ENCODE measurements around the gene IRF1. TPM values are rescaled to one million over a fixed set of nuclear protein-coding genes. Genes with fewer than 3 reads are reported as not detected.

Gene IRF1, protein sequence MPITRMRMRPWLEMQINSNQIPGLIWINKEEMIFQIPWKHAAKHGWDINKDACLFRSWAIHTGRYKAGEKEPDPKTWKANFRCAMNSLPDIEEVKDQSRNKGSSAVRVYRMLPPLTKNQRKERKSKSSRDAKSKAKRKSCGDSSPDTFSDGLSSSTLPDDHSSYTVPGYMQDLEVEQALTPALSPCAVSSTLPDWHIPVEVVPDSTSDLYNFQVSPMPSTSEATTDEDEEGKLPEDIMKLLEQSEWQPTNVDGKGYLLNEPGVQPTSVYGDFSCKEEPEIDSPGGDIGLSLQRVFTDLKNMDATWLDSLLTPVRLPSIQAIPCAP
- total RNA-seq (2022; extraction: Qiagen RNA extraction; ENCODE audit: low read depth): 31.5 to 39.9 TPM (median 34.6 TPM) in 5 replicates

DNA sequence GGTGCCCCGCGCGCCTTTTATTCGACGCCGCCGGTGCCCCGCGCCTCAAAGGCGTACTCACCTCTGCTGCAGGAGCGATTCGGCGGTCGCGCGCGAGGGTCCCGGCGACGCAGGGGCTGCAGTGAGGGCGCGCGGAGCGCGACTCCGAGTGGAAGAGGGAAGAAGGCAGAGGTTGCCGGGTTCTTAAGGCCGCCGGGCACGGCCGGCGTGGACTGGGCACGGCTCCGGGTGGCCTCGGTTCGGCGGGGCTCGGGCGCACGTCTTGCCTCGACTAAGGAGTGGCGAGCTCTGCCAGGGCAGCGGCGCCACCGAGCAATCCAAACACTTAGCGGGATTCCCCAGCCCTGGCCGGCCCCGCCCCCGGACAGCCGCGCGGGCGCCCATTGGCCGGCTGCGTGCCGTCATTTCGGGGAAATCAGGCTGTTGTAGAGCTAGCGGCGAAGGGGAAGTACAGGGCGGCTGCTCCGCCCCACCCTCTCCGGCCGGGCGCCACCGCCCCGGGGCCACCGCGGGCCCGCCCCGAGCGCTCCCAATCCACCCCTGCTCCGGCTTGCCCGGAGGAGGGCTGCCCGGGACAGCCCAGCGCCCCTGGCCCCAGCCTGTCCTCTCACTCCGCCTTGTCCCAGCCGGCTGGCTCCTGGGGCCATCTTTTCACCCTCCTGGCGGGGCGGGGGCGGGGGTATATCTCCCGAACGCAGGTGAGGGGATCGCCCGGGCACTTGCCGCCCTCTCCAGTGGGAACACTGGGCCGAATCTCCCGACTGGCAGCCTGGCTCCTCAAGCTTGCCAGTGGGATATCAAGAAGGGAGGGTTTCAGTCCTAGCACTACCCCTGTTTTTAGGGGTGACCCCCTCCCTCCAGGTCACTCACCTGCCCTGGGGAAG lies at the start of gene IRF1:
Gene IRF1 (minus strand): TSS at position 290 of the 884 bp plus-strand sequence. CDS start 1,295 bp downstream, outside the sequence.

Other genes starting within 250 kb of the IRF1 start
- 0.08 to 0.50 TPM (median 0.19 TPM) in 4 of 5 replicates, not detected in the other for gene PDLIM4, start 233.1 kb downstream of the IRF1 start, total RNA-seq (2022; extraction: Qiagen RNA extraction; ENCODE audit: low read depth)
- gene SLC22A4, start 196.4 kb downstream of the IRF1 start, total RNA-seq (2022; extraction: Qiagen RNA extraction; ENCODE audit: low read depth): 3.6 to 5.5 TPM (median 4.1 TPM) in 5 replicates
- gene SLC22A5, start 121.1 kb downstream of the IRF1 start, total RNA-seq (2022; extraction: Qiagen RNA extraction; ENCODE audit: low read depth): 14.8 to 18.7 TPM (median 16.1 TPM) in 5 replicates
- gene IL5, start 52.7 kb upstream of the IRF1 start, total RNA-seq (2022; extraction: Qiagen RNA extraction; ENCODE audit: low read depth): not detected in 5 replicates
- 27.8 to 38.1 TPM (median 32.6 TPM) in 5 replicates for gene RAD50, start 66.2 kb upstream of the IRF1 start, total RNA-seq (2022; extraction: Qiagen RNA extraction; ENCODE audit: low read depth)
- gene IL13, start 167.4 kb upstream of the IRF1 start, total RNA-seq (2022; extraction: Qiagen RNA extraction; ENCODE audit: low read depth): 0.06 to 0.11 TPM in 2 of 5 replicates, not detected in the others
- not detected in 5 replicates for gene IL4, start 183.2 kb upstream of the IRF1 start, total RNA-seq (2022; extraction: Qiagen RNA extraction; ENCODE audit: low read depth)
- 8.2 to 12.7 TPM (median 10.9 TPM) in 5 replicates for gene KIF3A, start 246.8 kb upstream of the IRF1 start, total RNA-seq (2022; extraction: Qiagen RNA extraction; ENCODE audit: low read depth)